ENCODE results near the gene MUCL3.
A peak's percentile ranks its signal among the peaks of the same experiment; 100 is the strongest.
"Not testable (repeated sequence)": the region's sequence is repeated elsewhere in the genome, so short reads cannot be mapped to it uniquely, and the experiment has no call there.

The MUCL3 gene

GRCh38 chr6:30910473-30910872 is 30.3 kb upstream of the MUCL3 start:
- DNase-seq (ENCODE audit: low read depth) = not testable (repeated sequence)

GRCh38 chr6:30912746-30913520 is 27.8 kb upstream of the MUCL3 start:
- DNase-seq (ENCODE audit: low read depth) = no peak

GRCh38 chr6:30913721-30914075 is 27.1 kb upstream of the MUCL3 start:
- no peak for DNase-seq (ENCODE audit: low read depth)

GRCh38 chr6:30914076-30914853 is 26.5 kb upstream of the MUCL3 start, which contains the start of gene VARS2:
Gene VARS2, plus strand, starts transcription at chr6:30914238. Its CDS starts 599 bp downstream, at chr6:30914837.
- peak; percentile 63 for DNase-seq (ENCODE audit: low read depth)

- no peak for DNase-seq (ENCODE audit: low read depth)
Measured at GRCh38 chr6:30914854-30915590, 25.8 kb upstream of the MUCL3 start.

GRCh38 chr6:30915591-30915946 is 25.2 kb upstream of the MUCL3 start:
- no peak for DNase-seq (ENCODE audit: low read depth)

GRCh38 chr6:30917041-30917440 is 23.7 kb upstream of the MUCL3 start:
- DNase-seq (ENCODE audit: low read depth) = no peak

GRCh38 chr6:30917487-30917886 is 23.3 kb upstream of the MUCL3 start:
- DNase-seq (ENCODE audit: low read depth) = no peak

GRCh38 chr6:30918670-30919069 is 22.1 kb upstream of the MUCL3 start:
- no peak for DNase-seq (ENCODE audit: low read depth)

- DNase-seq (ENCODE audit: low read depth) = no peak
Measured at GRCh38 chr6:30922447-30922852, 18.3 kb upstream of the MUCL3 start.

GRCh38 chr6:30924040-30924627 is 16.6 kb upstream of the MUCL3 start:
- not testable (repeated sequence) for DNase-seq (ENCODE audit: low read depth)

GRCh38 chr6:30926644-30927043 is 14.1 kb upstream of the MUCL3 start:
- no peak for DNase-seq (ENCODE audit: low read depth)

GRCh38 chr6:30927080-30927479 is 13.7 kb upstream of the MUCL3 start:
- not testable (repeated sequence) for DNase-seq (ENCODE audit: low read depth)

GRCh38 chr6:30928677-30929076 is 12.1 kb upstream of the MUCL3 start:
- no peak for DNase-seq (ENCODE audit: low read depth)

GRCh38 chr6:30930506-30930905 is 10.3 kb upstream of the MUCL3 start:
- DNase-seq (ENCODE audit: low read depth) = no peak

- DNase-seq (ENCODE audit: low read depth) = no peak
Measured at GRCh38 chr6:30931272-30931671, 9.5 kb upstream of the MUCL3 start.

- DNase-seq (ENCODE audit: low read depth) = no peak
Measured at GRCh38 chr6:30931969-30932645, 8.7 kb upstream of the MUCL3 start, which contains the start of gene SFTA2. Gene SFTA2, minus strand, starts transcription at chr6:30932170. Its CDS starts 74 bp downstream, at chr6:30932096.

- DNase-seq (ENCODE audit: low read depth) = no peak
Measured at GRCh38 chr6:30932665-30933365, 8.0 kb upstream of the MUCL3 start.

- no peak for DNase-seq (ENCODE audit: low read depth)
Measured at GRCh38 chr6:30935018-30935417, 5.8 kb upstream of the MUCL3 start.

- no peak for DNase-seq (ENCODE audit: low read depth)
Measured at GRCh38 chr6:30937265-30937664, 3.5 kb upstream of the MUCL3 start.

- no peak for DNase-seq (ENCODE audit: low read depth)
Measured at GRCh38 chr6:30938730-30939129, 2.0 kb upstream of the MUCL3 start.
